H1 (cell line): Measurements from ENCODE around the gene NEK11. TPM values are rescaled to one million over a fixed set of nuclear protein-coding genes. Genes with fewer than 3 reads are reported as not detected.

Experiments
- CTCF ChIA-PET: fragments of 300-600 bp; sonication (Branson Sonifier 250); formaldehyde crosslinking; loops from one replicate; lab custom pipeline; 2021; ENCODE audit not compliant: partially characterized antibody; lab: Charles Lee
- POLR2A ChIA-PET: fragments of 300-600 bp; sonication (Branson Sonifier 250); formaldehyde crosslinking; loops from one replicate; lab custom pipeline; 2021; ENCODE audit warnings: inconsistent platforms; ENCODE audit not compliant: partially characterized antibody; lab: Charles Lee
- DNase-seq, 2 experiments: peaks; one replicate each; pipeline versions ENCODE4 v3.0.0 to v3.0.0-alpha.2; 2010 to 2022; ENCODE audit warnings: low spot score in 2 of 2, low read depth in 1 of 2, mixed read lengths in 1 of 2
- FAIRE-seq: peaks from 2 replicates; lab custom pipeline; 2011; peaks lifted over from hg19 to GRCh38; lab: Jason Lieb, UNC
- H2AFZ ChIP-seq: 2 replicates; pipeline ENCODE4 v1.8.1; 2012; ENCODE audit warnings: low read length, inconsistent platforms
- H2AK5ac ChIP-seq: 2 replicates; pipeline ENCODE4 v1.6.1; 2013; ENCODE audit warnings: low read depth, low read length
- H2BK120ac ChIP-seq: replicated peaks from 2 replicates; pipeline ENCODE3; 2013; ENCODE audit warnings: low read depth, low read length, inconsistent platforms
- H2BK12ac ChIP-seq: 2 replicates; pipeline ENCODE4 v1.6.1; 2013; ENCODE audit warnings: low read depth, low read length
- H2BK15ac ChIP-seq: 2 replicates; pipeline ENCODE4 v1.6.1; 2013; ENCODE audit warnings: low read length
- H2BK20ac ChIP-seq: 2 replicates; pipeline ENCODE4 v1.6.1; 2013; ENCODE audit warnings: low read length
- H2BK5ac ChIP-seq: 2 replicates; pipeline ENCODE4 v1.6.1; 2013; ENCODE audit warnings: low read depth, low read length
- H3K14ac ChIP-seq: 2 replicates; pipeline ENCODE4 v1.6.1; 2013; ENCODE audit warnings: inconsistent platforms; ENCODE audit not compliant: insufficient read length
- H3K18ac ChIP-seq: 2 replicates; pipeline ENCODE4 v1.6.1; 2013; ENCODE audit warnings: low read length; ENCODE audit errors: extremely low read depth
- H3K23ac ChIP-seq: 2 replicates; pipeline ENCODE4 v1.6.1; 2013; ENCODE audit warnings: inconsistent platforms; ENCODE audit not compliant: insufficient read length
- H3K23me2 ChIP-seq: 2 replicates; pipeline ENCODE4 v1.6.1; 2013; ENCODE audit warnings: low read depth, low read length
- H3K27ac ChIP-seq: 2 replicates; pipeline ENCODE4 v1.6.1; 2011; ENCODE audit warnings: low read depth, low read length, inconsistent platforms
- H3K27me3 ChIP-seq, 4 experiments: replicated peaks in 1 of 4; 1 replicate in 1 of 4; 2 replicates in 3 of 4; pipeline versions ENCODE4 v1.6.1 to v1.8.1; 2011 to 2013; ENCODE audit warnings: low read length in 3 of 4, mild to moderate bottlenecking in 3 of 4, inconsistent platforms in 2 of 4, mixed read lengths in 2 of 4, moderate library complexity in 1 of 4; ENCODE audit not compliant: control insufficient read depth in 3 of 4, insufficient read depth in 3 of 4; ENCODE audit errors: extremely low read depth in 1 of 4
- H3K36me3 ChIP-seq, 4 experiments: 2 replicates each; pipeline versions ENCODE4 v1.6.1 to v1.8.1; 2011 to 2013; ENCODE audit warnings: mild to moderate bottlenecking in 4 of 4, low read length in 3 of 4, moderate library complexity in 2 of 4, control low read depth in 1 of 4, inconsistent platforms in 1 of 4; ENCODE audit not compliant: insufficient read depth in 4 of 4, control insufficient read depth in 2 of 4
- H3K4ac ChIP-seq: replicated peaks from 2 replicates; pipeline ENCODE3; 2013; ENCODE audit warnings: low read length, low read depth, mixed read lengths, inconsistent platforms; ENCODE audit not compliant: insufficient read length
- H3K4me1 ChIP-seq, 4 experiments: replicated peaks in 1 of 4; 1 replicate in 1 of 4; 2 replicates in 3 of 4; pipeline versions ENCODE4 v1.6.1 to v1.8.1; 2011 to 2013; ENCODE audit warnings: low read length in 3 of 4, inconsistent platforms in 2 of 4, mixed read lengths in 1 of 4; ENCODE audit not compliant: insufficient read depth in 4 of 4, control insufficient read depth in 3 of 4
- H3K4me2 ChIP-seq, 2 experiments: 2 replicates each; pipeline versions ENCODE4 v1.6.1 to v1.8.1; 2011 to 2013; ENCODE audit warnings: low read depth in 2 of 2, low read length in 2 of 2, control low read depth in 1 of 2, inconsistent platforms in 1 of 2, mild to moderate bottlenecking in 1 of 2; ENCODE audit not compliant: insufficient read depth in 1 of 2
- H3K4me3 ChIP-seq, 4 experiments: fragments of 200-600, 300-600 bp in 1 of 4; sonication (generic), shearing (Covaris generic), sonication (Bioruptor Twin) in 1 of 4; 2 replicates each; pipeline versions ENCODE4 v1.5.1 to v1.8.1; 2011 to 2016; ENCODE audit warnings: low read length in 4 of 4, low read depth in 3 of 4, control low read depth in 2 of 4, inconsistent platforms in 2 of 4, mild to moderate bottlenecking in 2 of 4, mixed read lengths in 1 of 4, moderate library complexity in 1 of 4; ENCODE audit not compliant: insufficient read depth in 2 of 4; ENCODE audit errors: extremely low read depth in 1 of 4
- H3K56ac ChIP-seq: replicated peaks from 2 replicates; pipeline ENCODE3; 2013; ENCODE audit warnings: low read depth, mild to moderate bottlenecking, mixed read lengths, low read length, inconsistent platforms; ENCODE audit not compliant: insufficient read length
- H3K79me1 ChIP-seq: 2 replicates; pipeline ENCODE4 v1.6.1; 2013; ENCODE audit warnings: low read depth, low read length, control low read depth
- H3K79me2 ChIP-seq, 2 experiments: 2 replicates each; pipeline versions ENCODE4 v1.6.1 to v1.8.1; 2012 to 2013; ENCODE audit warnings: low read length in 2 of 2, mild to moderate bottlenecking in 2 of 2, inconsistent platforms in 1 of 2; ENCODE audit not compliant: insufficient read depth in 2 of 2, control insufficient read depth in 1 of 2
- H3K9ac ChIP-seq, 4 experiments: replicated peaks in 1 of 4; 1 replicate in 1 of 4; 2 replicates in 3 of 4; pipeline versions ENCODE4 v1.6.1 to v1.8.1; 2011 to 2013; ENCODE audit warnings: low read depth in 3 of 4, low read length in 3 of 4, control low read depth in 2 of 4, mild to moderate bottlenecking in 2 of 4, moderate library complexity in 2 of 4, inconsistent platforms in 1 of 4; ENCODE audit errors: extremely low read depth in 1 of 4
- H3K9me3 ChIP-seq, 2 experiments: 2 replicates each; pipeline versions ENCODE4 v1.6.1 to v1.8.1; 2012 to 2013; ENCODE audit warnings: mild to moderate bottlenecking in 2 of 2, moderate library complexity in 2 of 2, control low read depth in 1 of 2, inconsistent platforms in 1 of 2, low read depth in 1 of 2, low read length in 1 of 2, mixed read lengths in 1 of 2; ENCODE audit not compliant: insufficient read depth in 2 of 2
- H4K20me1 ChIP-seq, 2 experiments: replicated peaks in 1 of 2; 2 replicates each; pipeline versions ENCODE3 to v1.8.1; 2011 to 2013; ENCODE audit warnings: inconsistent platforms in 2 of 2, low read length in 2 of 2, mild to moderate bottlenecking in 1 of 2; ENCODE audit not compliant: insufficient read depth in 2 of 2, control insufficient read depth in 1 of 2
- H4K5ac ChIP-seq: 2 replicates; pipeline ENCODE4 v1.6.1; 2013; ENCODE audit warnings: low read length, low read depth, mixed read lengths, inconsistent platforms; ENCODE audit not compliant: insufficient read length
- H4K8ac ChIP-seq: 2 replicates; pipeline ENCODE4 v1.8.0; 2013; ENCODE audit warnings: mild to moderate bottlenecking, moderate library complexity, low read length, inconsistent platforms; ENCODE audit not compliant: insufficient read depth; ENCODE audit errors: extremely low read depth
- H4K91ac ChIP-seq: replicated peaks from 2 replicates; pipeline ENCODE3; 2013; ENCODE audit warnings: low read length, mixed read lengths, inconsistent platforms; ENCODE audit not compliant: insufficient read length
- BACH1 ChIP-seq: IDR thresholded peaks from 2 replicates; pipeline ENCODE4 v1.6.1; 2012; ENCODE audit warnings: low read length, improper control_type of control experiment
- CBX5 ChIP-seq: fragments of 300-800, 300-1000 bp; sonication (generic); IDR thresholded peaks from 2 replicates; pipeline ENCODE4 v1.7.1; 2016; ENCODE audit warnings: antibody characterized with exemption, low read length, low read depth
- CHD2 ChIP-seq: IDR thresholded peaks from 2 replicates; pipeline ENCODE4 v1.6.1; 2012; ENCODE audit warnings: low read length, improper control_type of control experiment
- CREB1 ChIP-seq: IDR thresholded peaks from 2 replicates; pipeline ENCODE4 v1.6.1; 2012; ENCODE audit warnings: inconsistent platforms
- CTBP2 ChIP-seq: IDR thresholded peaks from 2 replicates; pipeline ENCODE4 v1.7.0; 2011; ENCODE audit warnings: borderline replicate concordance, mild to moderate bottlenecking, moderate library complexity, mixed read lengths, low read length; ENCODE audit not compliant: insufficient read depth, insufficient read length
- EP300 ChIP-seq, 2 experiments: IDR thresholded peaks; 1 replicate in 1 of 2; 2 replicates in 1 of 2; pipeline ENCODE4 v1.6.1; 2011 to 2012; ENCODE audit warnings: low read depth in 2 of 2, low read length in 2 of 2, mild to moderate bottlenecking in 2 of 2, borderline replicate concordance in 1 of 2, inconsistent platforms in 1 of 2, moderate library complexity in 1 of 2
- FOSL1 ChIP-seq: IDR thresholded peaks from 2 replicates; pipeline ENCODE4 v1.6.1; 2011; ENCODE audit warnings: mild to moderate bottlenecking, low read depth, low read length, moderate library complexity; ENCODE audit not compliant: insufficient read depth
- KDM5A ChIP-seq: fragments of 200-600 bp; IDR thresholded peaks from 2 replicates; pipeline ENCODE4 v1.7.1; 2012; ENCODE audit warnings: mild to moderate bottlenecking, low read length, inconsistent platforms, mixed read lengths
- MAX ChIP-seq: IDR thresholded peaks from 2 replicates; pipeline ENCODE4 v1.6.1; 2012; ENCODE audit warnings: inconsistent platforms
- SIN3A ChIP-seq, 2 experiments: IDR thresholded peaks in 1 of 2; conservative IDR thresholded peaks in 1 of 2; 2 replicates each; pipeline ENCODE4 v1.6.1; 2011 to 2012; ENCODE audit warnings: low read length in 2 of 2, improper control_type of control experiment in 1 of 2, low read depth in 1 of 2, mild to moderate bottlenecking in 1 of 2
- SIX5 ChIP-seq: IDR thresholded peaks from 2 replicates; pipeline ENCODE4 v1.6.1; 2011; ENCODE audit warnings: mild to moderate bottlenecking, low read depth, low read length
- TAF1 ChIP-seq: IDR thresholded peaks from 2 replicates; pipeline ENCODE4 v1.6.1; 2011; ENCODE audit warnings: mild to moderate bottlenecking, low read depth, low read length
- WGBS, 2 experiments: shearing (Covaris generic) in 1 of 2; methylation state at CpG; one replicate each; pipeline versions ENCODE4 v1.1.6 to v1.1.7; 2013 to 2015; ENCODE audit warnings: low lambda C conversion rate in 2 of 2, mixed read lengths in 2 of 2, inconsistent platforms in 1 of 2, low coverage in 1 of 2, missing lambda C conversion rate in 1 of 2; ENCODE audit not compliant: insufficient replicate concordance in 2 of 2, insufficient coverage in 1 of 2, insufficient read length in 1 of 2; ENCODE audit errors: extremely low coverage in 1 of 2, missing lambda C conversion rate in 1 of 2; 5-methylcytosine and 5-hydroxymethylcytosine counted together
- polyA plus RNA-seq, 7 experiments: library from polyadenylated mRNA; depleted of rRNA in 3 of 7; stranded (reverse) in 5 of 7; unstranded in 2 of 7; fragments of >200 nt in 5 of 7; fragments of 200-250 nt in 2 of 7; gene quantifications; 1 replicate in 5 of 7; 2 replicates in 1 of 7; 4 replicates in 1 of 7; pipeline versions ENCODE4 v1.2.1 to v1.2.3, GENCODE V29; 2011 to 2013; ENCODE audit warnings: missing spikeins in 2 of 7, mixed read lengths in 2 of 7
- total RNA-seq: library from RNA; stranded (reverse); fragmentation: NEBNext Ultra II Directional; extraction: Animal tissue kit (Norgen Biotek cat#: 25700); gene quantifications from 2 replicates; pipeline ENCODE4 v1.2.1, GENCODE V29; 2021

The NEK11 gene
- total and polyA plus RNA-seq, 2 of the 8 experiments (the other 6 are each of a cell fraction or from before 2014, with no cell fraction given), result 0.60 TPM; not detected in 1

GRCh38 chr3:131236421-131236820 is 209.7 kb downstream of the NEK11 start:
- Histone ChIP-seq H4K91ac (no peak overlapping the region), H2BK120ac (no peak overlapping the region), H3K36me3 (no peaks in the 10 kb centered on the region), H3K23me2 (no peaks in the 10 kb centered on the region; the same call in 1 of the 2 replicates), H4K20me1 (no peaks in the 10 kb centered on the region), H3K79me2 (no peaks in the 10 kb centered on the region), H4K5ac (no peak overlapping the region), H3K23ac (no peak overlapping the region), H3K18ac (no peak overlapping the region), H3K27ac (no peak overlapping the region), H2BK20ac (no peak overlapping the region), H3K4ac (no peak overlapping the region), H3K56ac (no peak overlapping the region), H2BK5ac (no peak overlapping the region), H2AFZ (no peak overlapping the region), H3K79me1 (no peaks in the 10 kb centered on the region), H3K9me3 (no peaks in the 10 kb centered on the region), H2BK15ac (no peak overlapping the region), H3K9ac (no peak overlapping the region), H4K8ac (no peak overlapping the region), H3K4me2 (no peak overlapping the region), H3K4me1 (no peaks in the 10 kb centered on the region), H3K27me3 (no peaks in the 10 kb centered on the region), H3K4me3 (no peak overlapping the region), H3K14ac (no peak overlapping the region), H2BK12ac (no peak overlapping the region), H2AK5ac (no peak overlapping the region)
- DNase-seq, result no peak
- WGBS, 2 experiments, result 82% methylated on average over 6 of the region's 6 CpGs; no CpG with 5 or more reads in 1 of the 2 experiments
- ChIA-PET POLR2A (interaction anchor here (0.7 kb wide), 1 partner anchor 166 kb away, joined by 3 read pairs; no protein-coding TSS in a partner anchor), CTCF (interaction anchor here (0.6 to 1.4 kb wide), 2 partner anchors 79 to 200 kb away, joined by 3 read pairs; no protein-coding TSS in a partner anchor)
- FAIRE-seq, result no peak
- no peak for TF ChIP-seq CBX5
- no peak for TF ChIP-seq MAX
- no peak for TF ChIP-seq EP300 (IDR thresholded peaks at IDR 0.05; ENCODE audit: borderline replicate concordance in 1 of 2, low read depth in 2 of 2, low read length in 2 of 2)
- TF ChIP-seq TAF1, result no peak
- TF ChIP-seq FOSL1, result no peak
- no peak for TF ChIP-seq SIX5
- no peak for TF ChIP-seq CHD2
- TF ChIP-seq BACH1, result no peak
- TF ChIP-seq SIN3A (conservative IDR thresholded peaks at IDR 0.05 in 1 of 2, IDR thresholded peaks at IDR 0.05 in 1 of 2; ENCODE audit: low read depth in 1 of 2, low read length in 2 of 2), result no peak
- no peak for TF ChIP-seq KDM5A
- no peak for TF ChIP-seq CTBP2
- TF ChIP-seq CREB1, result no peak
